HG03457 (cell line): ENCODE measurements around the gene LRRC42.
"Not testable (repeated sequence)": the region's sequence is repeated elsewhere in the genome, so short reads cannot be mapped to it uniquely, and the experiment has no call there.

Experiments used
- ATAC-seq: cut with Tn5 transposase; IDR thresholded peaks from one replicate; pipeline ENCODE4 v1.9.1; 2021; ENCODE audit warnings: moderate number of reproducible peaks; ENCODE audit not compliant: unreplicated experiment

The LRRC42 gene

DNA sequence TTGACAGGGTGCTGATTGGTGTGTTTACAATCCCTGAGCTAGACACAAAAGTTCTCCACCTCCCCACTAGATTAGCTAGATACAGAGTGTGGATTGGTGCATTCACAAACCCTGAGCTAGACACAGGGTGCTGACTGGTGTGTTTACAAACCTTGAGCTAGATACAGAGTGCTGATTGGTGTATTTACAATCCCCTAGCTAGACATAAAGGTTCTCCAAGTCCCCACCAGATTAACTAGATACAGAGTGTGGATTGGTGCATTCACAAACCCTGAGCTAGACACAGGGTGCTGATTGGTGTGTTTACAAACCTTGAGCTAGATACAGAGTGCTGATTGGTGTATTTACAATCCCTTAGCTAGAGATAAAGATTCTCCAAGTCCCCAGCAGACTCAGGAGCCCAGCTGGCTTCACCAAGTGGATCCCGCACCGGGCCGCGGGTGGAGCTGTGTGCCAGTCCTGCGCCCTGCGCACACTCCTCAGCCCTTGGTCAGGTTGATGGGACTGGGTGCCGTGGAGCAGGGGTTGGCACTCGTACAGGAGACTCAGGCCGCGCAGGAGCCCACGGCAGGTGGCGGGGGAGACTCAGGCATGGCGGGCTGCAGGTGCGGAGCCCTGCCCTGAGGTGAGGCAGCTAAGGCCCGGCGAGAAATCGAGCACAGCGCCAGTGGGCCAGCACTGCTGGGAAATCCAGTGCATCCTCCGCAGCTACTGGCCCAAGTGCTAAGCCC, 57.8 kb downstream of the LRRC42 start:
- not testable (repeated sequence) for ATAC-seq

DNA sequence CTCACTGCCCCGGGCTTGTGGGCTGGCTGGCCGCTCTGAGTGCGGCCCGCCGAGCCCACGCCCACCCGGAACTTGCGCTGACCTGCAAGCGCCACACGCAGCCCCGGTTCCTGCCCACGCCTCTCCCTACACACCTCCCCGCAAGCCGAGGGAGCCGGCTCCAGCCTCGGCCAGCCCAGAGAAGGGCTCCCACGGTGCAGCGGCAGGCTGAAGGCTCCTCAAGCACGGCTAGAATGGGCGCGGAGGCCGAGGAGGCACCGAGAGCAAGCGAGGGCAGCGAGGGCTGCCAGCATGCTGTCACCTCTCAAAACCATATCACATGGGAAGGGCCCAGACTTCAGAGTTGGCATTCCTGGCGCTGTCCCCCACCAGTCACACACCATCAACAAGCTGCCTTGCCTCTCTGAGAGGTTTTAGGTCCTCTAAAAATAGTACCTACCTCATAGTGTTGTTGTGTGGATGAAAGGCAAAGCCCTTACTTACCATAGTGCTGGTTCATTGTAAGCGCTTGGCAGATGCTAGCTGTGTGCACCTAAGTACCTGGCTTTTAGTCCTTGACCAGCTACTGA, 58.4 kb downstream of the LRRC42 start:
- ATAC-seq: no peak

DNA sequence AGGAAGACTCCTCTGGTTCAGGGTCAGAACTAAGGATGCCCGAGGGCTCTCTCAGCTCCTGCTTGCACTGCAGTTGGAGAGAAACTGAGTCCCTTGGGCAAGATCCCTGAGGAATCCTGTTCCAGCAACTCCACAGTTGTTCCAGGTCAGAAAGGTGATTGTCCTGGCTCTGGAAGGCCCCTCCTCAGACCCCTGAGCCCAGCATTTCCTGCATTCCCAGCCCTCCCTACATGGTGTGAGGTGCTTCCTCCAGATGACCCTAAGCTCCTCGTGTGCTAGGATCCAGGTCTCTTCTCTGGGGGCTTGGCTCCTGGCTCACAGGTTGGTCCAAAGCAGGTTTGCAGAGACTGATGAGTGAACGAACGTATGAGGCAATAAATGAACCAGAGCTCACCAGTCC, 60.4 kb downstream of the LRRC42 start:
- ATAC-seq: no peak

DNA sequence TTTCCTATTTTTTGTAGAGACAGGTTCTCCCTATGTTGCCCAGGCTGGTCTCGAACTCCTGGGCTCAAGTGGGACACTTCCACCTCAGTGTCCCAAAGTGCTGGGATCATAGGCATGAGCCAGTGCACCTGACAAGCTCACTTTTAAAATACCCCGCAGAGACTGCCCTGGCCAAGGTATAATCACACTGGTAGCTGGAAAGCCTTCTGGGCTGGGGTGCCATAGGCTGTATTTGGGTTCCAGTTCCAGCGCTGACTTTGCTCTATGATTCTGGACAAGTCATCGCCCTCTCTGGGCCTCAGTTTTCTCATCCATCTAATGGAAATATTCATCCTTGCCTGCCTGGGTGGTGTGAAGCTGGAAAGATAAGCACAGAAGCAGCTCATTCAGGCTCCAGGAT, 61.5 kb downstream of the LRRC42 start:
- ATAC-seq: no peak

DNA sequence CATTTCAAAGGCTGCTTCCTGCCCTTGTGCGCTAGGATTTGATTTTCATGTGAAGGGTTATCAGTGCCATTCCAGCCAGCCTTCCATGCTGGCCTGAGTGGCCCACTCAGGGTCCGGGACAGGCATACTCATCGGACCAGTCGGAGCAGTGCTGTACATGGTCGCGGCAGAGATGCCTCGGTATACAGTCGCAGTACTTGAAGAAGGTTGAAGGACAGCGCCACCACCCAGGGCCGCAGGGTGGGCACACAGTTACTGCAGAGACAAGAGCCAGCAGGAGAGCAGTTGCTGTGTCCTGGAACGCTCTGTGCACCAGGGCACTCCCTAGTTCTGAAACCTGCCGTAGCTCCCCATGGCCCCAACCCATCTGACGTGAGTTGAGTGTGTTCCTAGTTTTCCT, 62.7 kb downstream of the LRRC42 start:
- no peak for ATAC-seq

DNA sequence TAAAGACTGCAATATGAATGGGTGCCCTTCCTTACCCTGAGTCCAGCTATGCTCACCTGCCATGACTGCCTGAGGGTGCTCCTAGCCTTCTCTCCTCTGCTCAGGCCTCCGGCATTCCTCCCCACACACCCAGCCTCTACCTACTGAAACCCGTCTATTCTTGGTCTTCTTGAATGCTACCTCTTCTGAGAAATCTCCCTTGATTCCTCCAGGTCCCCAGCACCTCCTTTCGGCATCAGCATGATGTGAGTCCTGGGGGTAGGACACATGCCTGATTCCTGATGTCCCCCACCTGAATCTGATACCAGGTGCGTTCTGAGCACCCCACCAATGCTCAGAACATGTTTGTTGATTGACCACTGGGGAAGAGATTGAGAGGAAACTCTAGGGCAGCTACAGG, 63.3 kb downstream of the LRRC42 start:
- no peak for ATAC-seq

DNA sequence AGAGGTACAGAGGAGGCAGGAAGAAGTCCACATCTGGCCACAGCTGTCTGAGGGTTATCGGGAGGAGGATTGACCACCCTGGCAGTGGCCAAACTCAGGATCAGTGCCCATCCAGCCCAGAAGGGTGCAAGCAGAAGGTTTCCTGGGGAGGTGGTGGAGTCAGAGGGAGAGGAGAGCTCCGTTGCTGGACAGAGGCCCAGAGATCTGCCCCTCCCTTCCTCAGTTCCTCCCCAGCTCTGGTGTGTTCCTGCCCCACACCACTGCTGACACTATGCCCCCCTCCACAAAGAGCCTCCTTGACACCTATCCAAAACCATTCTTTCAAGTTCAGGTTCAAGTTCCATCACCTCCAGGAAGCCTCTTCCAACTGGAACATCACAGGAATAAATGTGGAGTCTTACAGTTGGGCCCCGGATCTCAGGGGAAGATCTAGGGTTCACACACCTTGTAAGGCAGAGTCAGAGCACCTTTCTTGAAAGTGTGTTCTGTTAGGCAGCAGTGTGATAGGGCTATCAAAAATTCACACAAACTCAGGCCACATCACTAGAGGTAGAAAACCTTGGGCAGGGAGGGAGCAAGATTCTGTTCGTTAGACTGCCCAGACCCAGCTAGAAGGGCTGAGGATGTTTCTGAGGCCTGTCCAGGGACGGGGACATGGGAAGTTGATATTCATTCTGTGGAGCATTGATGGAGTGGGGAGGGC, 64.4 kb downstream of the LRRC42 start:
- no peak for ATAC-seq

DNA sequence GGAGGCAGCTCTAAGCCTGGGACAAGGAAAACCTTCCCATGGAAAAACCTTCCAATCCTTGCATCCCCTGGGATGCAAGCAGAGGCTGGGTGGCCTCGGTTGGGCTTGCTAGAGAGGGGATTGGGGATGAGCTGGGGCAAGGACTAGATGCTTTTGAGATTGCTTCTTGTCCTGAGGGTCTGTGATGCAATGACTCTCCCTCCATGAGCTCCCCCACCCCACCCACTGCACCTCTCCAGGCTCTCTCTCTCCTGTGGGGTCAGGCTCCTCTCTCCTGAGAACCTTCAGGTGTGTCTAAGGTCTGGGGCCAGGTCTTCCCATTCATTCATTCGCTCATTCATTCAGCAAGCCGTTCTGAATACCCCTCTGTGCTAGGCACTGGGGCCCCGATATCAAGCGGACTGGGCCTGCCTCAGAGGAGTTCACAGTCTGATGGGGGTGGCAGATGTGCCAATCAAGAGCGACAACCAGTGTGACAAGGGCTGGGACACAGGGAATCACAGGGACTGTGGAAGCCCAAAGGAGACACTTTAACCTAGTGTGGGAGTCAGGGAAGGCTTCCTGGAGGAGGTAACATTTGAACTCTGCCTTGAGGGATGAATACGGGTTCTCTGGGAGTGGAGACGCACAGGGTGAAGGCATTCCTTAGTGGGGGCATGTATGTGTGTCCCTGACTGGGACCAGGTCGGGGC, 65.3 kb downstream of the LRRC42 start:
- ATAC-seq: no peak

DNA sequence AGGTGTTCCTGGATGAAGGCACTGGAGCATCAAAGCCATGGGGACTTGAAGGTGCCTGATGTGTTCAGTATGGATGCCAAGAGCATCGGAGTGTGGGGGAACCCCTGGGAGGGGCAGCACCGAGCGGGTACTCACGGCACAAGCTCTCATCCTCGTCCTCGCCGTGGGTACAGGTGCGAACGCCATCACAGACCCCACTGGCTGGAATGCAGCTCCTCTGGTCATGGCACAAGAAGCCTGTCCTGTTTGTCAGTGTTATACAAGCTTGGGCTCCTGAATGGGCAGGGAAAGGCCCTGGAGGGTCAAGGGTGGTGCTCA, 65.8 kb downstream of the LRRC42 start:
- ATAC-seq: no peak

DNA sequence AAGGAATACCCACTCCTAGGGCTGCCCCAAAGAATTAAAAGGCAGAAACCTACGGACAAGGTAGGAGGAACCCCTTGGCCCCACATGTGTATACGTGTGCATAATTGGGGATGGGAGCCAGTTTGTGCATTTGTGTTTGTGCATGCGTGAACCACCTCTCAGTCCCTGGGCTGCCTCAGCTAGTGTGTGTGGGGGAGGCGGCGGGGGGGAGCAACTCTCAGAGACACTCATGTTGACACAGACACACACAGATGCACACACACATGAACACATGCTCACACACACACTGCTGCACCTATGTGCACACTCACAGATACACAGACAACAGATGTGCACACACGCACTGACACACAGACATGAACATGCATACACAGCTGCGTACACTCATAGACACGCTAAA, 66.7 kb downstream of the LRRC42 start:
- no peak for ATAC-seq

DNA sequence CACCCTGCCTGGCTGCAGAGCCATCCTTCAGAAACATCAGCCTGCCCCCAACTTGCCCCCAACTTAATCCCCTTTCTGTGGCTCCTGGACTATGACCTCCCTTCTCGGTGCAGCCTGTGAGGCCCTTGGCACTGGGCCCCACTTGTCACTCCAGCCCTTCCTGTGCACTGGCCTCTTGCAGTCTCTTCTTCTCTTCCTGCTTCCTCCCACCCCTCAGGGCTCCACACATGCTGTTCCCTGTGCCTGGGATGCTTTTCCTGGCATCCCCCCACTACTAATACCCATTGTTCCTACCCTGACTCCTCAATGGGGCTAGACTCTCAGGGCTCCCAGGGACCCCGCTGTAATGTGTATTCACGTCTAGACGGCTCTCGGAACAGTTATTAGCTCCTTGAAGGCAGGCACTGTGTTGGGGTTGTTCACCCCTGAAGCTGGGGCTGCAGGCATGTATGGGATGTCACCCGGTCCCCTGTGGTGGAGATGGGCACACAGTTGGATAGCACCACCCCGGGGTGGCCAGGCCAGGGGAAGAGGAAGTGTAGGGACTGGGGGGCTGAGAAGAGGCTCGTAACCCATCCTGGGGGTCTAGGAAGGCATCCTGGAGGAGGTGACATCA, 67.4 kb downstream of the LRRC42 start:
- ATAC-seq: no peak

DNA sequence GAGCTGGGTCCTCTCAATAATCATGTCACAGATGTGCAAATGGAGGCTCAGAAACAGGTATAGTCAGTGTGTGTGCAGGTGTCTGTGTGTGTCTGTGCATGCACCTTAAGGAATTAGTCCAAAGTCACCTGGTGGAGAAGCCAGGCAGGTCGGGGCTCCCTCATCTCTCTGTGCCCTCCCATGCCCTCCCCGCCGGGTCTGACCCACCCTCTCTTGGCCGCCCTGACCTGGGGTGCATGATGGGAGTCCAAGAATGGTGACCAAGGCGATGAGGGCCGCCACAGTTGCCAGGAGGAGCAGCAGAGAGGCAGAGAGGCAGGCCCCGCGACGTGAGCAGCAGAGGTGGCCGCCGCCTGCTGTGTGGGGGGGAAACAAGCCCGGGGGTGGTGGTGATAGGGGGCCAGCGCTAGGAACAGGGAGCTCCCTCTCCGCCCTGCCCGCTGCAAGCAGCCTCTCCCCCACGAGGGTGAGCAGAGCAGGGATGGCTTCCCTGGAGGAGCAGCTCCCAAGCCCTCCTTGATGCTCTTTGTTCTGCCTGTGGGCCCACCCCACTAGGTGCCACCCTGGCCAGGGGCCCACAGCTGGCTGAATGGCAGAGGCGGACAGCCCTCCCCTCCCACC, 68.0 kb downstream of the LRRC42 start:
- no peak for ATAC-seq

DNA sequence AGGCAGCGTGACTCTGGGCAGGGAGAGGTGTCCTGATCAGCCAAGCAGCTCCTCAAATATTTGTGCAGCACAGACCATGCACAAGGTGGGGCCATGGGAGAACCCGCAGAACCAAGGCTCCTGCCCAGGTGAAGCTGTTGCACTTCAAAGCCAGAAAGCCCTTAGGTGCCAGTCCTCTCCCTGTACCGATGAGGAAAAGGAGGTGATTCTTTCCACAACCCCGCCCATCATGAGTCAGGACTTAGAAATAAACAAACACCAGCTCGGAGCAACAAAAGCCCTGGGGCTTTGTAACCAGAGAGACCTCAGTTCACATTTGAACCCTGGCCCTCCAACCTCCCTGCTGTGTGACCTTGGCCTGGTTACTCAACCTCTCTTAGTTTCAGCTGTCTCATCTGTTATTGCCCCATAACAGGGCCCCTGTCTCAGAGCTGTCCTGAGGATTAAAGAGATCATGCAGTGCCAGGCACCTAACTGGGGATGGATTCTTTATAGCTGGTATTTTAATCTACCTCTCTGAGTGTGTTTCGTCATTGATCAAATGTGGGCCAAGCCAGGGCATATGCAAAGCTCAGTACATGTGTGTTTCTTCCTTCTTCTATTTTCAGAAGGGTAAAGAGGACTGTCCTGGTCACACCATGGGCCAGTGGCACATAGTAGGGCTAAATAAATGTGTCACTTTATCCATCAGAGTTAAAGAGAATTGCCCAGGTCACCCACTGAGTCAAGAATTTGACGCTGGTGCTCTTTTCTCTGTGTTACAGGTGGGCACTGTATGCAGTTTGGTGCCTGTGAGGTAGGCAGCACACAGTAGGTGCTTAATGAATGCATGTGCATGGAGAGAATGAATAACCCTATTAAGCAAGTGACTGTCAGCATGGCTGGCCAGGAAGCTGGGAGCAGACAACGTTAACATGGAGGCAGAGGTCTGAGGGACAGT, 70.5 kb downstream of the LRRC42 start:
- ATAC-seq: no peak
